ENCODE data around the gene CNGA4.
"Not testable (repeated sequence)": the region's sequence is repeated elsewhere in the genome, so short reads cannot be mapped to it uniquely, and the experiment has no call there.

The CNGA4 gene

GRCh38 chr11:6268820-6269219, 29.9 kb downstream of the CNGA4 start:
- DNase-seq (ENCODE audit: low read depth in 3 of 3), result no peak

GRCh38 chr11:6269994-6270393, 31.1 kb downstream of the CNGA4 start:
- no peak for DNase-seq (ENCODE audit: low read depth in 3 of 3)

- no peak for DNase-seq (ENCODE audit: low read depth in 3 of 3)
Observed at GRCh38 chr11:6270584-6271246, 31.8 kb downstream of the CNGA4 start.

DNA sequence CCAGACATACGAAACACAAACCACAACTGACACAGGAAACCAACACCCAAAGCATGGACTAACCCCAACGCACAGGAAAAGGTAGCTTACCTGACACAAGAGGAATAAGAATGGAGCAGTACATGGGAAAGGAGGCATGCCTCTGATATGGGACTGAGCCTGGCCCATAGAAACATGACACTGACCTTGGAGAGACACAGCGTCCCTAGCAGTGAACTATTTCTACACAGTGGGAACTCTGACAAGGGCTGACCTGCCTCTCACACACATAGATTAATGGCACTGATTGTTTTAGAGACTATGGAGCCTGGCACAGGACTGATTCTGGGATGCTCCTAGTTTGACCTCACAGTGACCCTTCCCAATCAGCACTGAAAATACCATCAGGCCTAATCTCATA, 32.7 kb downstream of the CNGA4 start:
- no peak for DNase-seq (ENCODE audit: low read depth in 3 of 3)

DNA sequence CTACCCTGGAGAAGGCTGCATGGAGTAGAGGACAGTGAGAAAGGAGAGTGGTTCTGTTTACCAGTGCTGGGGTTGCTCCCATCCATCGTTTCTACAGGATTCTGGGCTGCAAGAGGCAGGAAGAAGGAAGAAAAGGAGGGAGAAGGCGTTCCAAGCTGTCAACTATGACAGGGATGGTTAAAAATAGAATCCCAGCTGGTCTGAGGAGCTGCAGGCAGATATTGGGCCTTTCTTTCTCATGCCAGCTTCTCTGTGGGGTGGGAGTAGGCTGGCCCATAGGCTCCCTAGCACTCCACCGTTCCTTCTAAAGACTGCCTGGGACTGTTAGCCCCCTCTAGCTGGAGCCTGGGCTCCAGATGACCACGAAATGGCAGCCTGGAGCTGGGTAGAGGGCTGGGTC, 34.3 kb downstream of the CNGA4 start:
- DNase-seq (ENCODE audit: low read depth in 3 of 3), result no peak

GRCh38 chr11:6280809-6281208, 41.9 kb downstream of the CNGA4 start:
- not testable (repeated sequence) for DNase-seq (ENCODE audit: low read depth in 3 of 3)

GRCh38 chr11:6283453-6284023, 44.6 kb downstream of the CNGA4 start:
- DNase-seq (ENCODE audit: low read depth in 3 of 3), result no peak

DNA sequence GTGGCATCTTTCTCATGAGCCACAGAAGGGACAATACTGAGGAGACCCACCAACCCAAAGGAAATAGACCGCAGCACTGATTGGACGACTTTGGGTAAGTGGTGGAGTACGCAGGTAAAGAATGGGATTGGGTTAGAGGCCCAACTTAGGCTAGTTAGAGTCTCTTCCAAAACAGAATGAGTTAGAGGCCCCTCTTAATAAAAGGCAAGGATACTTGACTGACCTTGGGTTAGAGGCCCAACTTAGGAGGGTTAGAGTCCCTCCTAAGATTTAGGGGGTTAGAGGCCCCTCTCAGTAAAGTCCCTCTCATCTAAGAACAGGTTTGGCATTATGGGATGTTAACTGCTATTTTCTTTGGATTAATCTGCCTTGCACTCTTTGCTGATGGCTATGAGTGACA, 45.4 kb downstream of the CNGA4 start:
- no peak for DNase-seq (ENCODE audit: low read depth in 3 of 3)

- DNase-seq (ENCODE audit: low read depth in 3 of 3), result no peak
Observed at GRCh38 chr11:6285019-6285418, 46.1 kb downstream of the CNGA4 start.

Measured in stimulated activated CD4-positive, alpha-beta T cell treated with anti-CD3 and anti-CD28 coated beads, TNF-alpha, amount 100 ng/mL, for 24 hours (primary cell).